B cell (primary cell): ENCODE measurements around the gene RPS6KL1. TPM values are rescaled to one million over a fixed set of nuclear protein-coding genes. Genes with fewer than 3 reads are reported as not detected.

Experiments
- ATAC-seq: fragments of 200-7000 bp; cut with Tn5 transposase; one replicate; pipeline ENCODE4 v1.10.0; 2021; ENCODE audit warnings: low read depth, mild to moderate bottlenecking, moderate number of reproducible peaks, moderate library complexity
- CTCF ChIA-PET: fragments of 350-600 bp; sonication (Branson Sonifier 250); formaldehyde crosslinking; loops from one replicate; lab custom pipeline; 2021; ENCODE audit warnings: antibody characterized with exemption, inconsistent platforms; lab: Charles Lee
- POLR2A ChIA-PET: fragments of 350-600 bp; sonication (Branson Sonifier 250); formaldehyde crosslinking; loops from one replicate; lab custom pipeline; 2021; ENCODE audit warnings: antibody characterized with exemption; lab: Charles Lee
- DNase-seq: peaks from one replicate; pipeline ENCODE4 v3.0.0; 2013
- H2AFZ ChIP-seq: 2 replicates; pipeline ENCODE4 v1.6.1; 2012; ENCODE audit warnings: mild to moderate bottlenecking, low read depth, low read length; ENCODE audit not compliant: insufficient read depth, poor library complexity, severe bottlenecking
- H3K27ac ChIP-seq, 2 donors: 1 replicate in 1 of 2; 2 replicates in 1 of 2; pipeline ENCODE4 v1.5.1; 2012 to 2013; ENCODE audit warnings: low read length in 2 of 2, mild to moderate bottlenecking in 2 of 2, moderate library complexity in 1 of 2
- H3K27me3 ChIP-seq, 4 experiments: fragments of 200-600 bp in 1 of 4; sonication (generic) in 1 of 4; replicated peaks in 1 of 4; 1 replicate in 2 of 4; 2 replicates in 2 of 4; pipeline versions ENCODE4 v1.6.1 to v1.7.0; 2013 to 2016; ENCODE audit warnings: low read length in 3 of 4, mild to moderate bottlenecking in 2 of 4, mixed read lengths in 1 of 4, moderate library complexity in 1 of 4; ENCODE audit not compliant: insufficient read depth in 4 of 4, control insufficient read depth in 3 of 4; ENCODE audit errors: control extremely low read depth in 1 of 4
- H3K36me3 ChIP-seq, 2 experiments: replicated peaks in 1 of 2; 1 replicate in 1 of 2; 2 replicates in 1 of 2; pipeline versions ENCODE4 v1.6.1 to v1.7.1; 2013; ENCODE audit warnings: low read length in 1 of 2; ENCODE audit not compliant: insufficient read depth in 2 of 2, control insufficient read depth in 1 of 2; ENCODE audit errors: control extremely low read depth in 1 of 2, extremely low read depth in 1 of 2
- H3K4me1 ChIP-seq, 2 donors: fragments of 200-600 bp in 1 of 2; sonication (generic) in 1 of 2; 1 replicate in 1 of 2; 2 replicates in 1 of 2; pipeline versions ENCODE4 v1.5.1 to v1.6.1; 2013 to 2017; ENCODE audit warnings: low read length in 2 of 2; ENCODE audit not compliant: control insufficient read depth in 2 of 2, insufficient read depth in 2 of 2
- H3K4me2 ChIP-seq: replicated peaks from 2 replicates; pipeline ENCODE3; 2012; ENCODE audit warnings: mild to moderate bottlenecking, low read depth, low read length; ENCODE audit not compliant: poor library complexity, severe bottlenecking
- H3K4me3 ChIP-seq, 5 experiments: fragments of 200-600 bp in 1 of 5; sonication (generic) in 1 of 5; 1 replicate in 3 of 5; 2 replicates in 2 of 5; pipeline versions ENCODE4 v1.5.1 to v1.7.0; 2011 to 2016; ENCODE audit warnings: low read length in 4 of 5, mild to moderate bottlenecking in 4 of 5, low read depth in 2 of 5, control low read depth in 1 of 5, moderate library complexity in 1 of 5; ENCODE audit not compliant: insufficient read depth in 1 of 5; ENCODE audit errors: control extremely low read depth in 1 of 5, extremely low read depth in 1 of 5
- H3K79me2 ChIP-seq: fragments of 200-600 bp; sonication (generic); one replicate; pipeline ENCODE4 v1.6.0; 2016; ENCODE audit warnings: low read length; ENCODE audit not compliant: control insufficient read depth, insufficient read depth
- H3K9ac ChIP-seq: fragments of 200-600 bp; sonication (generic); 2 replicates; pipeline ENCODE4 v1.6.1; 2017; ENCODE audit warnings: mild to moderate bottlenecking, low read length, moderate library complexity
- H3K9me3 ChIP-seq, 3 donors: one replicate each; pipeline versions ENCODE4 v1.6.1 to v1.7.1; 2013; ENCODE audit warnings: low read length in 2 of 3; ENCODE audit not compliant: control insufficient read depth in 2 of 3, insufficient read depth in 1 of 3; ENCODE audit errors: control extremely low read depth in 1 of 3
- H4K20me1 ChIP-seq: 2 replicates; pipeline ENCODE4 v1.6.0; 2012; ENCODE audit warnings: mild to moderate bottlenecking, low read length; ENCODE audit not compliant: insufficient read depth, control insufficient read depth, poor library complexity, severe bottlenecking
- H3K27ac Mint-ChIP-seq: one replicate; pipeline ENCODE4 v1.8.0; 2021; ENCODE audit warnings: mixed read lengths
- H3K27me3 Mint-ChIP-seq: one replicate; pipeline ENCODE4 v1.8.0; 2021; ENCODE audit warnings: mixed read lengths
- H3K4me1 Mint-ChIP-seq: one replicate; pipeline ENCODE4 v1.8.0; 2021; ENCODE audit warnings: mixed read lengths
- H3K4me3 Mint-ChIP-seq: one replicate; pipeline ENCODE4 v1.8.0; 2021; ENCODE audit warnings: mixed read lengths
- H3K9me3 Mint-ChIP-seq: one replicate; pipeline ENCODE4 v1.8.0; 2022; ENCODE audit warnings: mixed read lengths; ENCODE audit not compliant: insufficient read depth
- EZH2 ChIP-seq: IDR thresholded peaks from 2 replicates; pipeline ENCODE4 v1.6.1; 2012; ENCODE audit warnings: borderline replicate concordance, low read depth, mild to moderate bottlenecking, moderate library complexity, low read length; ENCODE audit not compliant: insufficient read depth, poor library complexity, severe bottlenecking
- WGBS: methylation state at CpG from one replicate; pipeline ENCODE4 v1.1.5; 2013; ENCODE audit warnings: missing lambda C conversion rate; ENCODE audit not compliant: insufficient coverage; 5-methylcytosine and 5-hydroxymethylcytosine counted together
- intact Hi-C: fragments of 100-400 bp; cut with micrococcal nuclease; formaldehyde crosslinking; loops from one replicate; pipeline ENCODE4 v1.10.0; 2022
- polyA minus RNA-seq: library from RNA; depleted of rRNA, polyadenylated mRNA; stranded (reverse); fragments of >200 nt; gene quantifications from 2 replicates; pipeline ENCODE4 v1.2.3, GENCODE V29; 2012
- polyA plus RNA-seq: library from polyadenylated mRNA; depleted of rRNA; stranded (reverse); fragments of >200 nt; gene quantifications from 2 replicates; pipeline ENCODE4 v1.2.3, GENCODE V29; 2012
- total RNA-seq, 2 donors: library from RNA; stranded (reverse); fragments of 120-200 nt in 1 of 2; gene quantifications; 1 replicate in 1 of 2; 2 replicates in 1 of 2; pipeline versions ENCODE4 v1.2.3 to v1.2.4, GENCODE V29; 2013 to 2022
- TF ChIP-seq, protein P1 (sequence below): fragments of 200-600 bp; IDR thresholded peaks from one replicate; pipeline ENCODE4 v1.8.0; 2022; ENCODE audit warnings: antibody characterized with exemption, mild to moderate bottlenecking

RPS6KL1 gene
- total RNA-seq (3.4 TPM in 2 replicates), polyA plus RNA-seq (0.52 and 4.4 TPM in 2 replicates), polyA minus RNA-seq (5.5 and 6.4 TPM in 2 replicates)
- total RNA-seq (2013) = 1.4 TPM

GRCh38 chr14:74922752-74923401 lies at the start of gene RPS6KL1:
Gene RPS6KL1, minus strand, starts transcription at chr14:74923260. Its CDS starts 1,719 bp downstream, at chr14:74921541.
- Histone ChIP-seq H3K9me3 (no peaks in the 10 kb centered on the region), H3K79me2 (no peaks in the 10 kb centered on the region), H3K27me3 (no peaks in the 10 kb centered on the region), H3K36me3 (no peaks in the 10 kb centered on the region), H3K4me2 (peak within 1 kb of the TSS; percentile 90), H3K27ac (peak within 1 kb of the TSS in 1 of 2 donors; percentile 56), H2AFZ (peak within 1 kb of the TSS; percentile 83), H3K4me1 (peaks cover 4 to 13% of the 10 kb centered on the region in 2 donors), H3K4me3 (peak within 1 kb of the TSS in 4 of 5 experiments; percentile 45 to 62 (median 54)), H3K9ac (peak within 1 kb of the TSS; percentile 76), H4K20me1 (no peaks in the 10 kb centered on the region)
- H3K4me3 Mint-ChIP-seq = peak within 1 kb of the TSS; percentile 79
- intact Hi-C loops = loop anchor here (1.0 kb wide), 1 partner anchor 79 kb away; the partner anchor contains the start of gene EIF2B2
- WGBS = 15% methylated on average over 46 of the region's 51 CpGs
- no peaks in the 10 kb centered on the region for H3K9me3 Mint-ChIP-seq
- CTCF ChIA-PET = interaction anchor here (0.7 to 1.7 kb wide), 4 partner anchors 17 to 166 kb away, joined by 4 to 12 read pairs (median 6); no protein-coding TSS in a partner anchor
- peak; percentile 74 for DNase-seq
- POLR2A ChIA-PET = interaction anchor here (0.6 to 1.1 kb wide), 2 partner anchors 14 to 17 kb away, joined by 5 to 6 read pairs; no protein-coding TSS in a partner anchor
- H3K27me3 Mint-ChIP-seq = peaks cover 6% of the 10 kb centered on the region
- ATAC-seq = peak; percentile 95
- TF ChIP-seq, protein P1, sequence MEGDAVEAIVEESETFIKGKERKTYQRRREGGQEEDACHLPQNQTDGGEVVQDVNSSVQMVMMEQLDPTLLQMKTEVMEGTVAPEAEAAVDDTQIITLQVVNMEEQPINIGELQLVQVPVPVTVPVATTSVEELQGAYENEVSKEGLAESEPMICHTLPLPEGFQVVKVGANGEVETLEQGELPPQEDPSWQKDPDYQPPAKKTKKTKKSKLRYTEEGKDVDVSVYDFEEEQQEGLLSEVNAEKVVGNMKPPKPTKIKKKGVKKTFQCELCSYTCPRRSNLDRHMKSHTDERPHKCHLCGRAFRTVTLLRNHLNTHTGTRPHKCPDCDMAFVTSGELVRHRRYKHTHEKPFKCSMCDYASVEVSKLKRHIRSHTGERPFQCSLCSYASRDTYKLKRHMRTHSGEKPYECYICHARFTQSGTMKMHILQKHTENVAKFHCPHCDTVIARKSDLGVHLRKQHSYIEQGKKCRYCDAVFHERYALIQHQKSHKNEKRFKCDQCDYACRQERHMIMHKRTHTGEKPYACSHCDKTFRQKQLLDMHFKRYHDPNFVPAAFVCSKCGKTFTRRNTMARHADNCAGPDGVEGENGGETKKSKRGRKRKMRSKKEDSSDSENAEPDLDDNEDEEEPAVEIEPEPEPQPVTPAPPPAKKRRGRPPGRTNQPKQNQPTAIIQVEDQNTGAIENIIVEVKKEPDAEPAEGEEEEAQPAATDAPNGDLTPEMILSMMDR = no peak
- no peak for TF ChIP-seq EZH2
- peak within 1 kb of the TSS; percentile 26 for H3K27ac Mint-ChIP-seq
- peaks cover 4% of the 10 kb centered on the region for H3K4me1 Mint-ChIP-seq

GRCh38 chr14:74968811-74969210 lies 45.8 kb upstream of the RPS6KL1 start:
- peaks cover 0 to 5% of the 10 kb centered on the region in 2 donors for H3K4me1 ChIP-seq
- H3K9me3 ChIP-seq = no peaks in the 10 kb centered on the region
- H3K4me3 Mint-ChIP-seq = no peak overlapping the region
- ChIA-PET POLR2A (no interaction called here), CTCF (interaction anchor here (1.4 to 1.5 kb wide), 2 partner anchors 23 to 119 kb away, joined by 3 to 6 read pairs; no protein-coding TSS in a partner anchor)
- H3K4me3 ChIP-seq = no peak overlapping the region
- ATAC-seq (no peak), DNase-seq (no peak)
- no peak for TF ChIP-seq EZH2
- TF ChIP-seq, protein P1 = no peak
- H3K4me1 Mint-ChIP-seq = no peaks in the 10 kb centered on the region
- H3K9ac ChIP-seq = no peak overlapping the region
- no peak overlapping the region for H3K27ac ChIP-seq
- H3K36me3 ChIP-seq = no peaks in the 10 kb centered on the region
- H4K20me1 ChIP-seq = no peaks in the 10 kb centered on the region
- intact Hi-C loops = no loop called here
- no peaks in the 10 kb centered on the region for H3K27me3 ChIP-seq
- WGBS = 60% methylated on average over 1 of the region's 1 CpG
- H2AFZ ChIP-seq = no peak overlapping the region
- no peaks in the 10 kb centered on the region for H3K27me3 Mint-ChIP-seq
- no peaks in the 10 kb centered on the region for H3K79me2 ChIP-seq
- H3K27ac Mint-ChIP-seq = no peak overlapping the region
- H3K9me3 Mint-ChIP-seq = no peaks in the 10 kb centered on the region
- H3K4me2 ChIP-seq = no peak overlapping the region
